OCI-M2 (cell line): ENCODE measurements around the gene CILP.
"Not testable (repeated sequence)": the region's sequence is repeated elsewhere in the genome, so short reads cannot be mapped to it uniquely, and the experiment has no call there.

Experiments used
- DNase-seq: peaks from one replicate; lab custom pipeline; 2025; ENCODE audit not compliant: unreplicated experiment; lab: John Stamatoyannopoulos, UW

The CILP gene

GRCh38 chr15:65194826-65195547 lies 16.3 kb downstream of the CILP start:
- DNase-seq, result no peak

GRCh38 chr15:65192016-65192415 lies 19.3 kb downstream of the CILP start:
- DNase-seq, result no peak

DNA sequence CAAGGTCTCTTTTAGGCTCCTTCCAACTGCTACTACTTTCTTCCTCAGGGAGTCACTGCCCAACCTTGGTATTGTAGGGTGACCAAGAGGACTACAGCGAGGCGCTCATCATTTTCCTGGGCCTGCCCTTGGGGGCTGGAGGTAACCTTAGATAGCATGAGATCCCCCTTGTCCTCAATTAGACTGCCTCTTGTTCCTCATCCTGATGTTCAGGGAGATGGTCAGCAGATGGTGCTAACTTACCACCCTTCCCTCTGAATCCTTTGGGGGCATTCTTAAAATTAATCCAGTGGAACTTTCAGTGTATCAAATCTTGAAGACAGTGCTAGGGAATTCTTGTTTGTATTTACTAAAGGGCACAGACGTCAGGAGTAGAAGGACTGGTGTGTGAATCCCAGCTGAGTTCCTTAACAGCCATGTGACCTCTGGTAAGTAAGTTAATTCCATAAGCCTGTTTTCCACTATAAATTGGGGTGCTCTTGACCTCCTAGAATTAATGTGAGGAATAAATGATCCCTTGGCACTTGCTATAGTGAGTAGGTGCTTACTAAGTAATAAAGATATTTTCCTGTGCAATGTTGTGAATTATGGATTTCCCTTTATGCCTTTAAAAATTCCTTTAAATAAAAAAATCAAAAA lies 22.1 kb downstream of the CILP start:
- peak; percentile 7 for DNase-seq

DNA sequence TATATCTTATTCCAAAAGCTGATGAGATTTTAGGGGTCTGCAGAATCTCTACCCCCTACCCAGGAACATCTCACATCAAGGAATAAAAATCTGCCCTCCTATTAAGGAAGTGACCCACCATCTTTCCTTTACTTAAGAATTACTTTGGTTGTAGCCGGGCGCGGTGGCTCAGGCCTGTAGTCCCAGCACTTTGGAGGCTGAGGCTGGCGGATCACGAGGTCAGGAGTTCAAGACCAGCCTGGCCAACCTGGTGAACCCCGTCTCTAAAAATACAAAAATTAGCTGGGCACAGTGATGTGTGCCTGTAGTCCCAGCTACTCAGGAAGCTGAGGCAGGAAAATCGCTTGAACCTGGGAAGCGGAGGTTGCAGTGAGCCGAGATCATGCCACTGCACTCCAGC lies 22.8 kb downstream of the CILP start:
- not testable (repeated sequence) for DNase-seq

DNA sequence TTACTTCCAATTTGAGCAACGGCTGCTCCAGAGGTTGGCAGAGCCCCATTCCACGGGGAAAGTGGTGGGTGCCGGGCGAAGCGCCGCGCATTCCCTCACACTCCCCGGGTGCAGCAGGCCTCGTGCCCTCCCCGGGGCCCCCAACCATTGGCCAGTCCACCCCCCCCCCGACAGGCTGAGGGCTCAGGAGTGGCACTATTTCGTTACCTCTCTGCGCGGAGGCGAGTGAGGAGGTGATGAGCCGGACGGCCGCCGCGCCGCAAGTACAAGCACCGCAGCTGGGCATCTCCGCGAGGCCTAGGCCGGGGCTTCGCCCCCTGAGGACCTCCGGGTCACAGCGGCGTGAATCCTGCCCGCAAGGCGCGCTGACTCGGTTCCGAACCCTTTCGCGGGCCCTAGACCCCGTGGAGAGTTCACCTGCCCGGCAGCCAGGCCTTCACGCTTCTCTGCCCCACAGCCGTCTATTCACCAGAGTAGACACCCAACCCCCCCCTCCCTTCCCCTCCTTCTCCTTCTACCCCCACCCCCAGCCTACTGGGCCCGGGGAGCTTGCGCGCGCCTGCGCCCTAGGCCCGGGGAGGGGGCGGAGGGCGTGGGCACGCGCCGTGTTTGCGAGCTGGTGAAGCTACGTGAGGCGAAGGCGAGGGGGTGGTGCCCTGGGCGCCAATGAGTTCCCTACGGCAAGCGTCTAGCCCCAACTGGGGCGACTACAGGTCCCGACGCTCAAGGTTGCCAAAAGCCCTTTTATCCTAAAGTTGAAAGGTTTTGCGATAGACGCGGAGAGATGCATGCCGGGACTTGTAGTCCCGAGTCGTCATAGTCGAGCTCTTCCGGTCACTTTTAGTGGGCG lies 26.2 kb downstream of the CILP start, which contains the start of gene CLPX:
TSS of gene CLPX (minus strand) at position 475 of the 850 bp plus-strand sequence. CDS start at position 286, 189 bp downstream.
- peak; percentile 34 for DNase-seq

DNA sequence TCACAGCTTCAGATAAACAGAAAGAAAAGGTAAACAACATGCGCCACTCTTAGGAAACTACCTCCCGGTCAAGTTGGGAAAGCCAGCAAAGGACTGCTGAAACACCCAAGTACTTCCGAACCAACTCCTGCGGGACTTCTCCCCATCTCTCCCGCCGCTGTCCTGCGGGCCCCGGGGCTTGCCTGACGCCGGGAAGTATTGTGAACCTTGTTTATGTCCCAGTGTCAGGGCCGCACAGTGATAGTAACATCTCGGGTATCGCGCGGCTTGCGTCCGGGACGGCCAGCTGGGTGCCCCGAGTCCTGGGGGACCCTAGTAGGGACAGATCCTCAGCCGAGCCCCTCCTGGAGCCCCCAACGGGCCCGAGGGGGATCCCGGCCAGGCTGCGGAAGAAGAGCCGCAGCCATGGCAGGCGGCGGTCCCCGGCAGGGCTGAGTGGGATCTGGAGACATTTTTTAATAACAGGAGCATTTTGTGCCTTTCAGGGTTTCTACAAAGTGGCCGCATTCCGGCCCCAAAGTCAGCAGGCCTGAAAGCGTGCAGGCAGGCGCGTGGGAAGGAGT lies 26.9 kb downstream of the CILP start:
- peak; percentile 0 for DNase-seq

- no peak for DNase-seq
Observed at GRCh38 chr15:65183865-65184159, 27.5 kb downstream of the CILP start.

DNA sequence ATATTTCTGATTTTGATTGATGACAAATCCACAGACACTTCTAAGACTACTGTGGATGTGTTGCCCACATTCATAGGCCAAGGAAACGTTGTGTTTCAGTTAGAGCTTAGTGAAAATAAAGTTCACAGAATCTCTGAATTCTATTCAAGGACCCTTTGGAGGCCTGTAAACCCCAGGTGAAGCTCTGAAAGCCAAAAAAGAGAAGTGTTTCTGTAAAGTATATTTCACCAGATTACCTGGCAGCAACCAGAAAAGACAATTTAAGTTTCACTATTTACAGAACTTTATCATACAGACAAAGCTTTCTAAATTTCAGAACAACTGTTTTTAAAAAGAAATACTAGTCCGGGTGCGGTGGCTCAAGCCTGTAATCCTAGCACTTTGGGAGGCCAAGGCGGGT lies 28.7 kb downstream of the CILP start:
- DNase-seq, result no peak

DNA sequence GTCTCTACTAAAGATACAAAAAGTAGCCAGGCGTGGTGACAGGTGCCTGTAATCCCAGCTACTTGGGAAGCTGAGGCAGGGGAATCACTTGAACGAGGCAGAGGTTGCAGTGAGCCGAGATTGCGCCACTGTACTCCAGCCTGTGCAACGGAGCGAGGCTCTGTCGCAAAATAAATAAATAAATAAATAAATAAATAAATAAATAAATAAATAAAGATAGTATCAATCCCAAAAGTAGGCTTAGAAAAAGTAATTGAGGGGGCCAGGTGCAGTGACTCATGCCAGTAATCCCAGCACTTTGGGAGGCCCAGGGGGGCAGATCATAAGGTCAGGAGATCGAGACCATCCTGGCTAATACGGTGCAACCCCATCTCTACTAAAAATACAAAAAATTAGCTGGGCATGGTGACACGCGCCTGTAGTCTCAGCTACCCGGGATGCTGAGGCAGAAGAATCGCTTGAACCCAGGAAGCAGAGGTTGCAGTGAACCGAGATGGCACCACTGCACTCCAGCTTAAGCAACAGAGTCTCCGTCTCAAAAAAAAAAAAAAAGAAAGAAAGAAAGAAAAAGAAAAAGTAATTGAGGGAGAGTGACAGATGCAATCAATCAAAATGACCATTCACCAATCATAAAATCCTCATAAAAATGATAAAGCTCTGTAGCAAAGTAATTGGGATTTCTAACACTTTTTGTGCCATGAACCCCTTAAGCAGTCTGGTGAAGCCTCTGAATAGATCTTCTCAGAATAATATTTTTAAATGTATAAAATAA lies 29.5 kb downstream of the CILP start:
- not testable (repeated sequence) for DNase-seq

DNA sequence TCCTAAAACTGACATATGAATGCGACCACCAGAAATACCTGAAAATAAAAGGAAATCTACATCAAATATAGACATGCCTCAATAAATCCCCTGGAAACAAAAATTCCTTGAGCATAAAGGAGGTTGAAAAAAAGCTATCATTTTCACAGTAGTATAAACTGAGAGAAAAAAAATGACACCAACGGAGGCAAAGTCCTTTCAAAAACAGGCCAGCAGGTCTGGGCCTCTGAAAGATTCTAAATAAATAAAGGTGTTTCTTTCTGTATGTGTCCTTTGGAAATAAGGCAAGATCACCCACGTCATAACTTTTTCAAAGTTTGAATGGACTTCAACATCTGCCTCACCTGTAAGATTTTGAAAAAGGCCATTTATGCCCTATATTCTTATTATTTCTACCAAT lies 31.1 kb downstream of the CILP start:
- no peak for DNase-seq

GRCh38 chr15:65177901-65178300 lies 33.4 kb downstream of the CILP start:
- no peak for DNase-seq

- DNase-seq, result no peak
Observed at GRCh38 chr15:65176056-65176455, 35.2 kb downstream of the CILP start.

DNA sequence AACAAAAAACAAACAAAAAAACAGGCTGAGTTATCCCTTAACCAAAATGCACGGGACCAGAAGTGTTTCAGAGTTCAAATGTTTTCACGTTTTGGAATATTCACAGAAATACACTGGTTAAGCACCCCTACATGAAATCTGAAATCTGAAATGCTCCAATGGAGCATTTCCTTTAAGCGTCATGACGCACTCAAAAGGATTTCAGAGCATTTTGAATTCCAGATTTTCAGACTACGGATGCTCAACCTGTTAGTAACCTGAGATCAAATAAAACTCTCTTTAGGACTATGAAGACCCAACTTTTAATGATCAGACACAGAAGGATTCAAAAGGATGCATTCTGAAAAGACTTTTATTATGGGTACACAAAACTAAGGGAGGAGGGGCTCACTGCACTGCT lies 35.8 kb downstream of the CILP start:
- no peak for DNase-seq

- DNase-seq, result no peak
Observed at GRCh38 chr15:65174509-65174908, 36.8 kb downstream of the CILP start.

DNA sequence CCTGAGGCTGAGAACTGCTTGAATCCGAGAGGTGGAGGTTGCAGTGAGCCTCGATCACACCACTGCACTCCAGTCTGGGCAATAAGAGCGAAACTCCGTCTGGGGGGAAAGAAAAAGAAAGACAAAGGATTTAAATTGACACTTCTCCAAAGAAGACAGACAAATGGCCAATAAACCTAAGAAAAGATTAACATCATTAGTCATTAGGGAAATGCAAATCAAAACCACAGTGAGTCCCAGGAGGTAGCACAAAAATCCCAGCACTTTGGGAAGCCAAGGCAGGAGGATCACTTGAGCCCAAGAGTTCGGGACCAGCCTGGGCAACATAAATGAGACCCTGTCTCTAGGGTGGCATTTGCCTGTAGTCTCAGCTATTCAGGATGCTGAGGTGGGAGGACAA lies 38.7 kb downstream of the CILP start:
- DNase-seq, result no peak

DNA sequence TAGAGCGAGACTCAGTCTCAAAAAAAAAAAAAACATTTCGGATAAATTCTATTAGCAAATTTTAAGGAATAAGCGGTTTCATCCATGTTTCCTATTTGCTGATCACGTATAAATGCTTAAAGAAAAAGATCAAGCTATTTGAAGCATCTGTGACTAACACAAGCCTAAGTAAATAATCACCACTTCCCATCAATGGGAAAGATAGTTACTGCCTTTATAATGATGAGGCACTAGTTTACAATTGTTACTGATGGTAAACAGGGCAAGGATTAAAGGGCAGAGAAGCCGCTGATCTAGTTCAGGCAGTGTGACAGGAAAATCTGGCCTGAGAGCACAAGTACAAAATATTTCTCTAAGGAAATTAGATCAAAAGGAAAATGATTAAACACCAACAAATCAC lies 39.8 kb downstream of the CILP start:
- no peak for DNase-seq

DNA sequence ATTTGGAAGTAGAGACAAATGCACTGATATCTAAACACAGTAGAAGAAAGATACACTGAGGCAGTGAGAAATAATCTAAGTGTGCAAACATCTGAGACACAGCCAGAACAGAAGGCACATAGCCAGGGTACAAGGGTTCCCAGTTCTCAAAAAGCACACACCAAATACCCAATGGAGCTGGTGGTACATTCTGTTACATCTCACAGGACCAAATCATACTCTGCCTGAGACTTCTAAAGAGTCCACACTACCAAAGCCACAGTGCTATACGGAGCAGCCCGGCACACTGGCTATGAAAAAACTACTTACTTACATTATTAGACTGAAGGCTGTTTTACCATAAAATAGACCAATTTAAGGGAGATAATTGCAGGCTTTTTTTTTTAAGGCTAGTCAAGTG lies 45.4 kb downstream of the CILP start:
- no peak for DNase-seq

DNA sequence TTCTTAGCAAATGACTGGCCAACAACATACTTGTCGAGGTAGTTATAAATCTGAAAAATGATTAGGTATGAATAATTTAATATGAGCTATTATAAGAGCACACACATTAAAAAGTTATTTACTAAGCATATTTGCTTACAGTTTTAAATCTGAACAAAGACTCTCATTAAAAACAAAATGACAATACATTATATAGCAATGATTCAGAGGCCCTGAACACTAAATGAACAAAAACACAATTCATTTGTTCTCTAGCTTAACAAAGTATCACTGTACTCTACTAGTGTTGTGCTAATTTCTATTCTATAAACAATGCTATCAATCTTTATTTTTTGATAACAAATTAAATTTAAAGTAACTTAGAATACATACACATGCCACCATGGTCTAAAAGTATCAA lies 47.1 kb downstream of the CILP start:
- no peak for DNase-seq

GRCh38 chr15:65163041-65163440 lies 48.2 kb downstream of the CILP start:
- no peak for DNase-seq

- no peak for DNase-seq
Observed at GRCh38 chr15:65156692-65157091, 54.6 kb downstream of the CILP start.

GRCh38 chr15:65154720-65155119 lies 56.6 kb downstream of the CILP start:
- DNase-seq, result no peak
